Activated CD8-positive, alpha-beta memory T cell treated with anti-CD3 and anti-CD28 coated beads, Interleukin-2, amount 50 U/mL, for 1 hour (primary cell): ENCODE results near the gene SRRT.
"Not testable (repeated sequence)": the region's sequence is repeated elsewhere in the genome, so short reads cannot be mapped to it uniquely, and the experiment has no call there.

Experiments
- DNase-seq: peaks from one replicate; pipeline ENCODE4 v3.0.0-alpha.2; 2020; ENCODE audit errors: extremely low read depth

Gene SRRT

DNA sequence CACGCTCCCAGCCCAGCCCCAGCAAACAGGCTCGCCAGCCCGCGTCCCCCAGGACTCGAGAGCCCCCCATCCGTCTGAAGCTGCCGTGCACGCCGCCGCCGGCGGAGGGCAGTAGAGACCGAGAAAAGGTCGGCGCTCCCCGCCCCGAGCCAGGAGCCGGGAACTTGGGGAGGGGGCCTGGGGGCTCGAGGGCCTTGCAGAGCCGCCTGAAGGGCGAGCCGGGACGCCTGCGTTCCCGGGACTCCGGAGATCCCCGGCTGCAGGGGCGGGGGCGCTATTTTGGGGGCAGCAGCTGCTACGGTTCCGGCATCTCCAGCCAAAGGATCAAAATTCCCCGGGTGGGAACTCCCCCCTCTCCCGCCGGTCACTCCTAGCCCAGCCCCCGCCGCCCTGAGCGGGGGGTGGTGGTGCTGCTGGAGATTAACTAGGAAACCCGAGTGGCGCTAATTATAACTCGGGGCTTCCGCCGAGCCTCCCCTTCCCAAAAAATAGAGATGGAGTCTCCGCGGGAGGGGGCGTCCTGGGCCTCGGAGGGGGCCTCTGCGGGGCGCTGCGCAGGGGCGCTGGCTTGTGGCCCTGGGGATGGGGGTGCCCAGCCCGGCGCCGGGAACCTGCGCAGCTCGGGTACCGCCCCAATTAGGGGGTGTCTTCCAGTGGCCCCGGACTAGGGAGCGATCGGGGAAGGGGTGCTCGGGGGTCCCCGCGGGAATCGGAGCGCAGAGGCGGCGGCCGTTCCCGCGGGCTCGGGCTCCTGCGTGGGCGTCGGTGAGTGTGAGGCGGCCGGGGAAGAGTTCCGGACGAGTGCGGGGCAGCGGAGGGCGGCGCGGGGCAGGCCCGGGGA is 20.2 kb downstream of the SRRT start:
- DNase-seq, result no peak

DNA sequence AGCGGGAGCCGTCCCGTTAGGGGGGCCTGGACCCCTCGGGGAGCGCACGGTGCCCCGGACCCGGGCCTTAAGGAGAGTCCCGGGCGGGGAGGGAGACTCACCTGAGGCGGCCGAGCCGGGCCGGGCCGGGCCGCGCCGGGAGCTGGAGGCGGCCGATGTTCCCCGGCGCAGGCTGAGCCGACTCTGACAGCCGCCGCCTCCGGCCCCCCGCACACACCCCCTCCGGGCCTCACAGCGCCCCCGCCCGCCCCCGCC is 20.7 kb downstream of the SRRT start, which contains the start of gene ACHE:
Gene ACHE, minus strand, starts transcription at position 188 of the 255 bp plus-strand sequence. CDS start 1,656 bp downstream, outside the sequence.
- DNase-seq, result no peak

- DNase-seq, result no peak
Observed at GRCh38 chr7:100895956-100896731, 21.2 kb downstream of the SRRT start.

DNA sequence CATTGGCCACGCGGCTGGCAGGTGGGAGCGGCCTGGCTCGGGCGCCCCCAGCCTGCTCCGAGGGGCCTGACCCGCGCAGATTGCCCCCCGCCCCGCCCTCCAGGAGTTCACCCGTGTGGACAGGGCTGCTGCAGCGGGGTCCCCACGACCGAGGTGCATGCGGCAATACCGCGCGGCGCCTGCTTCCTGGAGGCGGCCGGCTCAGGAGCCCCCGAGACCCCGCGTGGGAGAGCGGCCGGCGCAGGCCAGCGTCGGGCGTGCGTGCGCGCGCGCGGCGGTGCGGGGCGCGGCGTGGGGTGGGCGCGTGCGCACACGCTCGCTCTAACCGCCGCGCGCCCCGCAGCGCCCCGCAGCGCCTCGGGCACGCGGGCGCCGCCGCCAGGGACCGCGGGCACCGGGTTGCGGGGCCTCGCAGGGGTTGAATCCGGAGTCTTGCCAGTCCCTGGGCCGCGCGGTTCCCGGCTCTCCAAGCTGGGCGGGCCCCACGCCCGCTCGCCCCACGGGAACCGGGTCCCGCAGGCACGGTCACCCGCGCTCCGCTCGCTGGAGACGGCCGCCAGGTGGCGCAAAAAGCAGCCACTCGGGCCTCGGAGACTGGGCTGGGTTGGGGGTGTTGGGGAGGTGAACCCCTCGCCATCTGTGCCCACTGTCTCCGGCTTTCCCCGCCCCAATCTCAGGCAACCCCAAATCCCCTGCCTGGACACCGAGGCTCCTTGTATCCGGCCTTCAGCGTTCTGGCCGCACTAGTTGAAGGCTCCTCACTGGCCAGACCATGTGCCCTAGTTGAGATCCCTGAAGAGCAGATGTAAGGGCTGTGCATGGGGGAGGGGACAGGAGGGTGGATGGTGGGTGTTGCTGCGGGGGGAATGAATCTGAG is 22.1 kb downstream of the SRRT start:
- no peak for DNase-seq

DNA sequence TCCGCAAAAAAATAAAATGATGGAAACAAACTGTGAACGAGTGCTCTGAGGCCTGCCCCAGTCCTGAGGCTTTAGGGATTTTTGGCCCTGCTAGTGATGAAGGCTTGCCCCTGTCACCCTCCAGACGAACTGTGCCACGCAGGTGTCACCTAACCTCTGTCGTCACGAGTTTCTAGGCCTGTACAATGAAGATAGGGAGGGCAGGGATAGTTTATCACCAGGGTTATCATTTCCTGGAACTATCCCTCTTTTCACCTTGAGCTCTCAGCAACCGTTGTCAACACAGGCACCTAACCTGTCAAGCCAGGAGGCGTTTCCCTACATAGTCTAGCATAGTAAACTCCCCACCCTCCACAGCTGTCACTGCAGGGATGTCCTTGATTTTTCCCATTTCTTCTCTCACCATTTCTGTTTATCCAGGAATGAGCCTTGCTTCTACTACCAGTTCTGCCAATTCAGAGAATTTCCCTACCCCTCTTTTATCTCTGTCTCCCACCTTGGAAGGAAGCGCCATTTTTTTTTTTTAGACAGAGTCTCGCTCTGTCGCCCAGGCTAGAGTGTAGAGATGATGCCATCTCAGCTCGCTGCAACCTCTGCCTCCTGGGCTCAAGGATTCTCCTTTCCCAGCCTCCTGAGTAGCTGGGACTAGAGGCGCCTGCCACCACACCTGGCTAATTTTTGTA is 23.0 kb downstream of the SRRT start:
- DNase-seq, result no peak

DNA sequence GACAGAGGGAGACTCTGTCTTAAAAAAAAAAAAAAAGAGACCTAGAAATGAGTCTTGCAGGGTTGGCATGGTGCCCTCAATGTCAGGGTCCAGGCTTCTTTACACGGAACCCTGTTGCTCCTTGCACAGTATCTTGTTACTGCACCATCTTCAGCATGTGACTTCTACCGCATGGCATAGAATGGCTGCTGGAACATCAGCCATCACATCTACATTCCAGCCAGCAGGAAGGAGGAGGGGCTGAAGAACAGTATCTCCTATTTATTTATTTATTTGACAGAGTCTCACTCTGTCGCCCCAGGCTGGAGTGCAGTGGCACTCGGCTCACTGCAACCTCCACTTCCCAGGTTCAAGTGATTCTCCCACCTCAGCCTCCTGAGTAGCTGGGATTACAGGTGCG is 24.5 kb downstream of the SRRT start:
- no peak for DNase-seq

DNA sequence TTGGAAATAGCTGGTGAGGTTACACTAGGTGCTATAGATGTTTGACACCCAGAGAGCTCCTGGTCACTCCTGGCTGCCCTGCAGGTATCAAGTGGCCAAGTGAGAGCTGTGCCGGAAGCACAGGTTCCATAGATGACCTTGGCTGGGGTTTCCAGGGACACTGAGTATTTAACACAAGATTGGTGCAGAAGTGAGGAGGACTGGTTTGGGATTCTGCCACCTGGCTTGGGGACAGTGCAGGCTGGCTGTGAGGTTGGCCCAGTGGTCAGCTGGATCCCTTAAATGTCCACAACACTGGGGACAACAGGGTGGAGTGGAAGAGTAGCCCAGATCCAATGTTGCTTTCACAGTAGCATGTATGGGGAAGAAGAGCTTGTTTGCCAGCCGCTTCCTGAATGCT is 26.1 kb downstream of the SRRT start:
- DNase-seq, result no peak

DNA sequence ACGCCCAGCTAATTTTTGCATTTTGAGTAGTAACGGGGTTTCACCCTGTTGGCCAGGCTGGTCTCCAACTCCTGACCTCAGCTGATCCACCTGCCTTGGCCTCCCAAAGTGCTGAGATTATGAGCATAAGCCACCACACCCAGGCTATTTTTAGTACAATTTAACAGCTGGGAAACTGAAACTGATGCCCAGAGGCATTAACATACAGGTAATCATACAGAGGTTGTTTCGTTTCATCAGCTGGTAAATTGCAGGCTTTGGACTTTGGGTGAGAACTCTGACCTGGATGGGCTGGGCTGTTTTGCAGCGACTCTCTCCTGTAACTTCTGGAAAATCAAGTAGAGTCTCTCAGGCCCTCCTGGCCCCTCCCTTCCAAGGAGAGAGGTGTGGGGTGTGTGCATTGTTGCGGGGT is 27.0 kb downstream of the SRRT start:
- no peak for DNase-seq

DNA sequence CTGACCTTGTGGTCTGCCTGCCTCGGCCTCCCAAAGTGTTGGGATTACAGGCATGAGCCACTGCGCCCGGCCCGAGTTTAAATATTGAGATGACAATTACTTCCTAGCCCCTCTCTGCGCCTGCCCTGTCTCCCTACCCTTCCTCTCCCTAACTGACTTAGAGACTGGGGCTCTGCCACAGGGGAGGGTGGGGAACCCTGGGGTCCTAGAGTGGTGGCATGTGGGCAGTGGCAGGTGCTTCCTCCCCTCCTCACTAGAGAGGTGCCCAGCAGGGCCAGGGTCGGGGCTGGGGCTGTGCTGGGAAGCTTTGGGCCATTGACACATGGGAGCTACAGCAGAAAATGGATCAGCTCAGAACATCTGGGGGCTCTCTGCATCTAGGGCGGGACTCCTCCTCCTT is 27.7 kb downstream of the SRRT start:
- no peak for DNase-seq

DNA sequence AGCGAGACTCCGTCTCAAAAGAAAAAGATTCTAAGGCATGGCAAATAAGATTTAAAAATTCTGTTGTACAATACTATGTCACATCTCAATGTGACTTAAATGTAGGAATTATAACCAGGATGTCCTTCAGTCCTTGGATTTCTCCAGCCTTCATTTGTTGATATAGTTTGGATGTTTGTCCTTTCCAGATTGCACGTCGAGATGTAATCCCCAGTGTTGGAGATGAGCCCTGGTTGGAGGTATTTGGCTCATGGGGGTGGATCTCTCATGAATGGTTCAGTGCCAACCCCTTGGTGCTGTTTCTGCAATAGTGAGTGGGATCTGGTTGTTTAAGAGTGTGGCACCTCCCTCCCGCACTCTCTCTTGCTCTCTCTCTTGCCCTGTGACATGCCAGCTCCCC is 33.6 kb downstream of the SRRT start:
- DNase-seq, result no peak

GRCh38 chr7:100910443-100910842 is 35.5 kb downstream of the SRRT start:
- not testable (repeated sequence) for DNase-seq

- no peak for DNase-seq
Observed at GRCh38 chr7:100911484-100911883, 36.6 kb downstream of the SRRT start.

GRCh38 chr7:100914208-100914878 is 39.4 kb downstream of the SRRT start:
- no peak for DNase-seq

DNA sequence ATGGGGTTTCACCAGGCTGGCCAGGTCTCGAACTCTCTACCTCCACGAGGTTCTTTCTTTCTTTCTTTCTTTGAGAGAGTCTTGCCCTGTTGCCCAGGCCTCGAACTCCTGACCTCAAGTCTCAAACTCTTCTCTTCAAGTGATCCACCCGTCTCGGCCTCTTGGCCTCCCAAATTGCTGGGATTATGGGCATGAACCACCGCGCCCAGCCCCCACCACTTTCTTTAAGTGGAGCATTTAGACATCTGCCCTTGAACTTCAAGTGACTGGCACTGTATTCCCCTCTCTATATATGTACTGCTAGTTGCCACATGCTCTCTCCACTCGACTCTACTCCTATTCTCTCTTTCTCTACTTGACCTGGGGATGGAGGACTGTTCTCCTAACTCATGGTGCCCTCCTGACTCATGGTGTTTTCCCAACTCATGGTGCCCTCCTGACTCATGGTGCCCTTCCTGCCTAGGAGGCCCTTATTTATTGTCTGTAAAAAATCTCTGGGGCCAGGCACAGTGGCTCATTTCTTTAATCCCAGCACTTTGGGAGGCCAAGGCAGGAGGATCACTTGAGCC is 40.1 kb downstream of the SRRT start:
- DNase-seq, result no peak

DNA sequence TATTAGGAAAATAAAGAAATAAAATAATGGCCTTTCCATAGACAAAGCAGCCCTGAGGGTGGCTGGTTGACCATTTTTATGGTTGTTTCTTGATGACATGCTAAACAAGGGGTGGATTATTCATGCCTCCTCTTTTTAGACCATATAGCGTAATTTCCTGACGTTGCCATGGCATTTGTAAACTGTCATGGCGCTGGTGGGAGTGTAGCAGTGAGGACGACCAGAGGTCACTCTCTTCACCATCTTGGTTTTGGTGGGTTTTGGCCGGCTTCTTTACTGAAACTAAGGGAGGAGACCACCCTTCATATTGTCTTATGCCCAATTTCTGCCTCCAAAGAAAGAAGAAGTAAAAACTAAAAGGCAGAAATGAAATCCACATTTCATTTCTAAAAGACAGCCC is 44.4 kb downstream of the SRRT start:
- not testable (repeated sequence) for DNase-seq

DNA sequence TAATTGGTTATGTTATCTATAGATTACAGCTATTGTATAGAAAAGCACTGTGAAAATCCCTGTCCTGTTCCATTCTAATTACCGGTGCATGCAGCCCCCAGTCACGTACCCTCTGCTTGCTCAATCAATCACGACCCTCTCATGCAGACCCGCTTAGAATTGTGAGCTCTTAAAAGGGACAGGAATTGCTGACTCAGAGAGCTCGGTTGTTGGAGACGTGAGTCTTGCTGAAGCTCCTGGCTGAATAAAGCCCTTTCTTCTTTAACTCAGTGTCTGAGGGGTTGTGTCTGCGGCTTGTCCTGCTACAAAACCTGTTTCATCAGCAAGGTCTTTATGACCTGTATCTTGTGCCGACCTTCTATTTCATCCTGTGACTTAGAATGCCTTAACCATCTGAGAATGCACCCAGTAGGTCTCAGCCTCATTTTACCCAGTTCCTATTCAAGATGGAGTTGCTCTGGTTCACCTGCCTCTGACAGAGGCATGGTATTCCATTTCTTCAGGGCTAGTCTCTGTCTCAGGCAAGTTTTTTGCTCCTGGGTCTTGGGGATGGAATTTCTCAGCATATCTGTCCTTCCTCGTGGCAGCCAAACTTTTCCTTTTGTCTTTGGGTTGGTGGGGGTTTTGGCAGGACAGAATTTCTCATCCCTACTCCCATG is 45.0 kb downstream of the SRRT start:
- DNase-seq, result not testable (repeated sequence)

DNA sequence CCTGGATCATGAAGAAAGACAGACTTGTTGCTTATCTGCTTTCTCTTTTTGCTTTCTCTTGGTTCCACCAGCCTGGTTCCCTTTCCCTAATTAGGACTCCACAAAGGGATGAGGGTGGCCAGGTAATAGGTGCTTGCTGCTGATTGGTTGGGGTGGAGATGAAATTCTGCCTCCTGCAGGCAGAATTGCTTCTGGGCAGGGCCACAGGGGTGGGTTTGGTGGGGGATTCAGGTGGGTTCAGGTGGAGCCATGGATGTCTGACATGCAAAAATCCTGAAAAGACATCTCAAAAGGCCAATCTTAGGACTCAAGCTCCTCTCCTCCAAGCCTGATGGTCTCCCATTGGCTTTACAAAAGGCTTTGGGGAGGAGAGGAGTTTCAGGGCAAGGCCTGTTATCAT is 46.1 kb downstream of the SRRT start:
- no peak for DNase-seq

DNA sequence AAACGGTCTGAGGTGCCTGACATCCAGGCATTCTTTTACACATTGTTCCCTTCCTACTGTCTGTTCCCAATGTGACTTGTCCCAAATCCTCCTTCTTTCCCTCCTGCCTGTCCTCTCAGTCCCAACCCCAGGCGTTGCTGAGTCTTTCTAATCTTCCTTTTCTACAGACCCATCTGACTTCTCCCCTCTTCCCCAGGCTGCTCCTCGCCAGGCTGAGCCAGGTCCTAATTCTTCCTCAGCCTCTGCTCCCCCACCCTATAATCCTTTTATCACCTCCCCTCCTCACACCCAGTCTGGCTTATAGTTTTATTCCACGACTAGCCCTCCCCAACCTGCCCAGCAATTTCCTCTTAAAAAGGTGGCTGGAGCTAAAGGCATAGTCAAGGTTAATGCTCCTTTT is 48.7 kb downstream of the SRRT start:
- not testable (repeated sequence) for DNase-seq

- no peak for DNase-seq
Observed at GRCh38 chr7:100929808-100930174, 54.9 kb downstream of the SRRT start.

DNA sequence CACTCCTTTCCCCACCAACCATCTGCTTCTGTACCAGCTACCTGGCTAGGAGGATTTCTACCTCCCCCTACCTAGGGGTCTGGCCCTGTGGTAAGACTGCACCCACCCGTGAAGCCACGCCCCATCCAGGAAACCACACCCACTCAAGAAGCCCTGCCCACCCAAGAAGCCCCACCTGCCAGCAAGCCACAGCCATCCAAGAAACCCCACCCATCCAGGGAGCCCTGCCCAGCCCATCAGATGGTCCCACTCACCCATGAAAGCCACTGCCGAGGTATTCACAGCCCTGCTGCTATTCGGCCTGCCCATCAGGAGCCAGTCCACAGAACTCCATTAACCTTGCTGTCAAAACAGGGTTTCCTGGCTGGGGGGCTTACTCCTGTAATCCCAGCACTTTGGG is 58.8 kb downstream of the SRRT start:
- DNase-seq, result no peak
